ENCODE results near the gene KCTD7.
"Not testable (repeated sequence)": the region's sequence is repeated elsewhere in the genome, so short reads cannot be mapped to it uniquely, and the experiment has no call there.

Gene KCTD7

DNA sequence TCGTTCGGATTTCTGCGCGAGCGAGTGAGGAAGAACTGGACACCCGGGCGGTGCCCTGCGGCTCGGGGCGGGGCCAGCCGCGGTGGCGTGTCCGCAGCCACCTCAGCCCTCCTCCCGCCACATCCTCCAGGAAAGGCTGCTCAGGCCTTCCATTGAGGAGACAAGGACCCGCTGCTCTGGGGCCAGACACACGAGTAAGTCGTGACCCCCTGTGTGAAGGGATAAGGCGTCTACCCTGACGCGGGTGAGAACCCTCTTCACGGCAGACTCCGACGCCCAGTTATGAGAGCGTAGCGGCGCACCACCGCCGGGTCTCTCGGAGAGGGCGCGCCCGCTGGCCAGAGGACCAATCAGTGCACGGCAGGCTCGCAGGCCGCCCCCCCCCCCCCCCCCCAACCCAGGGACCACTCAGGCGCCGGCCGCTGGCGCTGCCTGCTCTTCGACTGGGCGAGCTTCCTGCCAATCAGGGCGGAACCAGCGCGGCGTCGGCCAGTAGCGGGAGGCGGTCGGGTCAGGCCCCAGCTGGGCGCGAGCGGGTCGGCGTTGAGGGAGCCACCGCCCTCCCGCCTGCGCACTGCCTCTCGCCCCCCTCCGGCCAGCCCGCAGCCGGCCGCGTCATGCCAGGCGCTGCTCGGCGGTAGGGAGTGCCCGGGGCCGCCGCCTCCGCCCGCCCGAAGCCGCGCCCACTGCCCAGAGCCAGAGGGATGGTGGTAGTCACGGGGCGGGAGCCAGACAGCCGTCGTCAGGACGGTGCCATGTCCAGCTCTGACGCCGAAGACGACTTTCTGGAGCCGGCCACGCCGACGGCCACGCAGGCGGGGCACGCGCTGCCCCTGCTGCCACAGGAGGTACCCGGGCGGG lies at the start of gene KCTD7:
KCTD7 (plus strand) TSS at position 521 of the 861 bp plus-strand sequence; CDS start at position 705, 184 bp downstream.
- peak; percentile 99 for DNase-seq (ENCODE audit: low spot score)

- not testable (repeated sequence) for DNase-seq (ENCODE audit: low spot score)
Observed at GRCh38 chr7:66580380-66580779, 48.3 kb upstream of the KCTD7 start.

GRCh38 chr7:66582816-66583489 lies 45.7 kb upstream of the KCTD7 start:
- not testable (repeated sequence) for DNase-seq (ENCODE audit: low spot score)

DNA sequence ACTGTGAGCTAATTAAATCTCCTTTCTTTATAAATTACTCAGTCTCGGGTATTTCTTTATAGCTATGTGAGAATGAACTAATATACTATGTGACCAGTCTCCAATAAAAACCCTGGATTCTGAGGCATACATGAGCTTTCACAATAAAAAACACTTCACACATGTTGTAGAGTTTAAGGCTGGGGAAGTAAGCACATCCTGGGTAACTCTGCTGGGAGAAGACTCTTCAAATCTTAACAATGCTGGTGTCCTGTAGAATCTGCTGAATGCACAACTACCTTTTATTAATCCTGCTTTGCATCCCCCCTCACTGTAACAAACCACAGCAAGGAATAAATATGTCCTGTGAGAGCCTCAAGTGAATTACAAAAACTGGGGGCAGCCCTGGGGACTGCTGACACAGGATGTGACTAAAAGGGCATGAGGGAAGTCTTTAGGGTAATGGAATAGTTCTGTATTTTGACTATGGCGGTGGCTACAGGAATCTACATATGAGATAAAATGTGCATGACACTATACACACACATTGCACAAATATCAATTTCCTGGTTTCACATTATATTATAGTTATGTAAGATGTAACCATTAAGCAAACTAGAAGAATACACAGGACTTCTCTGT lies 45.1 kb upstream of the KCTD7 start:
- no peak for DNase-seq (ENCODE audit: low spot score)

DNA sequence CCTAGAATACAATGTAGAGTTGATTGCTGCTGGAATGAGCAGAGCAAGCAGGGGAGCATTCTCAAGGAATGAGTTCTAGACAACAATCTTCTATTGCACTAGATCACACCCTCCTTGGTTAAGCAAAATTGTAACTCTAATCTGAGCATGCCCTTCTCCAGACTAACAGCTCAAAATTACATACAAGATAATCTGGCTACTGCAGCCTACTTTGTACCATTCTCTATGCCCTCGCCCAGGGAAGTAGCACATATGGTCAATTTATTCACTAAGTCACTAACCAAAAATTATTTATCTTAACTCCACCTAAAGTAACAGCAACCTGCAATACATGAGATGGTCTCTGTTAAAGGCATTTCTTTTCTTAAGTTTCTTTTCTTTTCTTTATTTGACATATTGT lies 42.5 kb upstream of the KCTD7 start:
- no peak for DNase-seq (ENCODE audit: low spot score)

DNA sequence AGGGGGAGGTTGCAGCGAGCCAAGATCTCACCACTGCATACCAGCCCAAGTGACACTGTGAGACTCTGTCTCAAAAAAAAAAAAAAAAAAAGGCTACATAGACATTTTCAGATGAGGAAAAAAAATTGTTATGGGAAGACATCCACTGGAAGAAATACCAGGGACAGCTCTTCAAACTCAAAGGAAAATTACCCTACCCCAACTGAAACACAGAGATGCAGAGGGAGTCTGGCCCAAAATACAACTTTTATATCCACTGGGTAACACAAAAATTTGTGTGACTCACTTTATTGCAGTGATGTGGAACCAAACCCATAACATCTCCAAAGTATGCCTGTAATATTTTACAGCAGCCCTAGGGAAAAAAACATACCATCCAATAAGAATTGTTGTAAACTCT lies 40.5 kb upstream of the KCTD7 start:
- not testable (repeated sequence) for DNase-seq (ENCODE audit: low spot score)

GRCh38 chr7:66588856-66589570 lies 39.7 kb upstream of the KCTD7 start:
- not testable (repeated sequence) for DNase-seq (ENCODE audit: low spot score)

- peak; percentile 31 for DNase-seq (ENCODE audit: low spot score)
Observed at GRCh38 chr7:66590302-66591057, 38.2 kb upstream of the KCTD7 start.

DNA sequence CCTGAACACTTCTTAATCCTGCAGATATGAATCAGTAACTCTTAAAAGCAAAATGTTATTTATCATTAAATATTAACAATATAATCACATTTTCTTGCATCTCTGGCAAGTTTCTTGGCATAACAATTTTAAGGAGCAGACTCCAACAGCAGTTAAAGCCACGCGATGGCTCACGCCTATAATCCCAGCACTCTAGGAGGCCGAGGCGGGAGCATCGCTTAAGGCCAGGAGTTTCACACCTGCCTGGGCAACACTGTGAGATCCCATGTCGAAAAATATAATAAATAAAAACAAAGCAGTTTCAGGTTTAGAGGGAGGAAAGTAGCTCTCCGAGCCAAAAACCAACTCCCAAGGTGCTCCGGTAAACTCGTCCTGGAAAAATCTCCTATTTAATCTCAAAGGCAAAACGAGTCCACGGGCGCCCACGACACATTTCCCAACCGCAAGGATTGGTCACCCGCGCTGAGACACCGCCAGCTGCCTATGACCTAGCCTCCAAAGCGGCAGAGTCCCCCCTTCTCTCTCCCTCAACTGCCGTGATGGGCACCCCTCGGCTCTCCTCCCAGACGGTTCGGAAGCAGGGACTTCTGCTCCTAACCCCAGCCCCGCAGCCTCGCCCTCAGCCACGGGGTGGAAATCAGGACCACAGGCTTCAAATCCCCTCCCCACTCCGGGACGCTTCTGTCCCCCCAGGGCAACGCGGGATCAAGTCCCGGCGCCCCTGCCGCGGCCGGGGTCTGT lies 37.5 kb upstream of the KCTD7 start:
- DNase-seq (ENCODE audit: low spot score) = not testable (repeated sequence)

- DNase-seq (ENCODE audit: low spot score) = peak; percentile 96
Observed at GRCh38 chr7:66591799-66592596, 36.7 kb upstream of the KCTD7 start.

GRCh38 chr7:66592597-66593146 lies 36.0 kb upstream of the KCTD7 start:
- not testable (repeated sequence) for DNase-seq (ENCODE audit: low spot score)

GRCh38 chr7:66594082-66594481 lies 34.6 kb upstream of the KCTD7 start:
- DNase-seq (ENCODE audit: low spot score) = not testable (repeated sequence)

GRCh38 chr7:66597461-66597860 lies 31.2 kb upstream of the KCTD7 start:
- no peak for DNase-seq (ENCODE audit: low spot score)

DNA sequence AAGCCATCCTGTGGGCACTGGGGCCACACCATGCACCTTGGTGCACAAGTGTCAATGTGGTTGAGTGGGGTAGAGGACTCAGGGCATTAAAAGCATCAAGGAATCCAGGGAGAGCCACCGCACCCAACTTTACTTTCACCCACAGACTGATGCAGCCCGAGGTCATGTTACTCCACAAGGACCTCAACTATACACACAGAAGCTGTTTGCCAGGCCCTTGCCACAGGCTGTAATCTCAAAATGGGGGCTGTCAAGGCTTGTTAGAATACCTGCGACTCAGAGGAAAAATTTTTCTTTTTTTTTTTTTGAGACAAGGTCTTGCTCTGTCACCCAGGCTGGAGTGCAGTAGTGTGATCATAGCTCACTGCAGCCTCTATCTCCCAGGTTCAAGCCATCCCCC lies 26.5 kb upstream of the KCTD7 start:
- no peak for DNase-seq (ENCODE audit: low spot score)

DNA sequence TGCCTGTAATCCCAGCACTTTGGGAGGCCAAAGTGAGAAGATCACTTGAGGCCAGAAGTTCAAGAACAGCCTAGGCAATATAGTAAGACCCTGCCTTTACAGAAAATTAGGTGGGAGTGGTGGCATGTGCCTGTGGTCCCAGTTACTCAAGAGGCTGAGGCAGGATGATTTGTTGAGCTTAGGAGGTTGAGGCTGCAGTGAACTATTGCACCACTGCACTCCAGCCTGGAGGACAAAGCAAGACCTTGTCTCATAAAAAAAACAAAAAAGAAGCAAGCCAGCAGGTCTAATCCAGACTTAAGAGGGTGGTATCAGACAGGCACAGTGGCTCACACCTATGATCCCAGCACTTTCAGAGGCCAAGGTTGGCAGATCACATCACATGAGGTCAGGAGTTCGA lies 24.5 kb upstream of the KCTD7 start:
- DNase-seq (ENCODE audit: low spot score) = no peak

DNA sequence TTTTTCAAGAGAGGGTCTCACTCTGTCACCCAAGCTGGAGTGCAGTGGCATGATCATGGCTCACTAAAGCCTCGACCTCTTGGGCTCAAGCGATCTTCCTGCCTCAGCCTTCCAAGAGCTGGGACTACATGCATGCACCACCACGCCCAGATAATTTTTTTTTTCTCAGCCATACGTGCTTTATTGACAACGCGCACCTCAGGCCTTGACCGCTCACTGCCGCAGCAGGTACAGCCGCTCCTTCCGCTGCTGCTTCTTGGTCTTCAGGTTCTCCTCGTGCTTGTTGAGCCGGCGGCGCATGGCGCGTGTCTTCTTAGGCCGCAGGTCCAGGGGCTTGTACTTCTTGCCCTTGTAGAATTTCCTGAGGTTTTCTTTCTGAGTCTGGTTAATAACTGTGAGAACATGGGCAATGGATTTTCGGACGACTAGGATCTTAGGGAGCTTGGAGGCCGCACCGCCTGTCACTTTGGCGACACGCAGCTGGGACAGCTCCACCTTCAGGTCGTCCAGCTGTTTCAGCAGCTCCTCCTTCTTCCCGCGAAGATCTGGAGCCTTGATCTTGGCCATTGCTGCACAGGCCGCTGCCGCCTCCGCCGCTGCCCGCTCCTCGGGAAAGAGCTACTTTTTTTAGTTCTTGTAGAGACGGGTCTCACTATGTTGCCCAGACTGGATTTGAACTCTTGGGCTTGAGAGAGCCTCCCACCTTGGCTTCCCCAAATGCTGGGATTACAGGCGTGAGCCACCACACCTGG lies 22.0 kb upstream of the KCTD7 start:
- not testable (repeated sequence) for DNase-seq (ENCODE audit: low spot score)

DNA sequence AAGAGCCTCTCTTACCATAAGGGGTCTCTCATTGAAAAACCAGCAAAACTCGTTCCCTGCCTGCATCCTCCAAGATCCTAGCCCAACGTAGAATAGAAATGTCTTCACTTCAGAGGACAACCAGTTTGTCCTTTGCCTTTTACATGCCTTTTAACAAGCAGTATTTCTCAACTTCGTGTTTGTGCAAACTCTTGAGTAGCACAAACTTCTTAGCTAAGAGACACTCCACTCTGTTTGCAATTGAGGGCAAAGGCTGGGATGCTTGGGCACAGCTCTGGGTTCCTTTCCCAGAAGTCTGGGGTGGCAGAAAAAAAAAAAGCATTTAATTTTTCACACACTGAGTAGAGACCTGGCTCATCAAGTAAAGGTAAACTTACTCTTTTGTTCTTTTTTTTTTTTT lies 19.5 kb upstream of the KCTD7 start:
- no peak for DNase-seq (ENCODE audit: low spot score)

DNA sequence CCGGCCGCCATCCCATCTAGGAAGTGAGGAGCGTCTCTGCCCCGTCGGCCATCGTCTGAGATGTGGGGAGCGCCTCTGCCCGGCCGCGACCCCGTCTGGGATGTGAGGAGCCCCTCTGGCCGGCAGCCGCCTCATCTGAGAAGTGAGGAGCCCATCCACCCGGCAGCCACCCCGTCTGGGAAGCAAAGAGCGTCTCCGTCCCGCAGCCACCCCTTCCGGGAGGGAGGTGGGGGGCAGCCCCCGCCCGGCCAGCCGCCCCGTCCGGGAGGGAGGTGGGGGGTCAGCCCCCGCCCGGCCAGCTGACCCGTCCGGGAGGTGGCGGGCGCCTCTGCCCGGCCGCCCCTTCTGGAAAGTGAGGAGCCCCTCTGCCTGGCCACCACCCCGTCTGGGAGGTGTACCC lies 14.1 kb upstream of the KCTD7 start:
- not testable (repeated sequence) for DNase-seq (ENCODE audit: low spot score)

- no peak for DNase-seq (ENCODE audit: low spot score)
Observed at GRCh38 chr7:66615699-66616098, 13.0 kb upstream of the KCTD7 start.
